Measurements from ENCODE around the gene SLC17A7.

The SLC17A7 gene

DNA sequence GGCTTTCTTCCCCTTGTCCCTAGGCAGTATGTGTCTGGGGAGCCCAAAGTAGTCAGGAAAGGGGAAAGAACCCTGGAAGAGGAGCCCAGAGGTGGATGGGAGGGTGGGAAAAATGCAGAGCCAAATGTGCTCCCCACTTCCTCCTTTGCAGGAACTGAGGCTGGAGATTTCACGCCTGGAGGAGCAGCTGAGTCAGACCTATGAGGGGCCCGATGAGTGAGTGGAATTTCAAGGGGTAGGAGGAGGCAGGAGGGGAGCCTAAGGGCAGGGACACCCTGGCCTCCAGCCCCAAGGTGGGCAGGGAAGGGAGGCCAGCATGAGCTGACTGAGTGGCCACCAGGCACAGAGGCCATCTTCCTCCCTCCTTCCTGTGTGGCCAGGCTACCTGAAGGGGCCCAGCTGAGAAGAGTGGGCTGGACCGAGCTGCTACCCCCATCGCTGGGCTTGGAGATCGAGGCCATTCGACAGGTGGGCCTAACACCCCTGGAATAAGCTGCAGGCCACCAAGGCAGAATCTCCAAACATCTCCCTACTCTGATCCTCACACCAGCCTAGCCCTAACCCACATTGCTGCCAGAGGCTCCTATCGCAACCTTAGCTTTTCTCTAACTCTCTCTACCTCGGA is 32.4 kb downstream of the SLC17A7 start:
- DNase-seq (ENCODE audit: low read depth, low spot score), result no peak

DNA sequence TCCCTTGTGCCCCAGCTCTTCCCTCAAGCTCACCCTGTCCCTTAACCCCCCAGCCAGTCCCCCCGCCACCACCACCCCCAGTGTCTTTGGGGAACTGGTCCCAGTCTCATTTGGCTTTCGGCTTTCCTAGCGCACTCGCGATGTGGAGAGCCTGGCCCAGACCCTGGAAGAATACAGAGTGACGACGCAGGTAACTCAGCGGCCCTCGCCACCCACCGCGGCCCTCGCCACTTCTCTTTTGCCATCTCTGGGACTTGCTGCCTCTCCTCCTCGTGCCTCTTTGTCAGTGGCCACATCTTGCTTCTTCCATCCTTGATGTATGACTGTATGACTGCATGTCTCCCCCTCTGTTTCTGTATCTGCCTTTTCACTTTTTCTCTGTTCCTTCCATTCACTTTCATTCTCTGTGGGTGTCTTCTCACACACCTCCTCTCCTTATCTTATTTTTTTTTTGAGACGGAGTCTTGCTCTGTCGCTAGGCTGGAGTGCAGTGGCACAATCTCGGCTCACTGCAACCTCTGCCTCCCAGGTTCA is 33.8 kb downstream of the SLC17A7 start:
- DNase-seq (ENCODE audit: low read depth, low spot score), result no peak

DNA sequence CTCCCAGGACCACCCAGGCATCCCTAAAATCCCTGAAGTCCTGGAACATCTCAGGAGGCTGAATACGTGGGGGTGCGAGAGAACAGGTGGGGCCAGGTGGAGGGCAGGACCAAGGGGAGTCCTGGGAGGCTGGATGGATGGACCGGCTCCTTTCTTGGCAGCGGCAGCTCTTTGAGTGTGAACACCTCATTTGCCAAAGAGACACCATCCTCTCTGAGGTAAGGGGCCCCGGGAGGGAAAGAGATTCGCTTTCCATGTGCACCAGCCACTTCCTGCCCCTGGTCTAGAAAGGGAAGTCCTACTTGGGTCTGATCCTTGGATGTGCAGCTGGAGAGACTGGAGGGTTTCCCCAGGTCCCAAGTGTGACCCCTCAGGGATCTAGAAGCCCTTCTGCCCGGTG is 34.2 kb downstream of the SLC17A7 start:
- DNase-seq (ENCODE audit: low read depth, low spot score), result no peak

DNA sequence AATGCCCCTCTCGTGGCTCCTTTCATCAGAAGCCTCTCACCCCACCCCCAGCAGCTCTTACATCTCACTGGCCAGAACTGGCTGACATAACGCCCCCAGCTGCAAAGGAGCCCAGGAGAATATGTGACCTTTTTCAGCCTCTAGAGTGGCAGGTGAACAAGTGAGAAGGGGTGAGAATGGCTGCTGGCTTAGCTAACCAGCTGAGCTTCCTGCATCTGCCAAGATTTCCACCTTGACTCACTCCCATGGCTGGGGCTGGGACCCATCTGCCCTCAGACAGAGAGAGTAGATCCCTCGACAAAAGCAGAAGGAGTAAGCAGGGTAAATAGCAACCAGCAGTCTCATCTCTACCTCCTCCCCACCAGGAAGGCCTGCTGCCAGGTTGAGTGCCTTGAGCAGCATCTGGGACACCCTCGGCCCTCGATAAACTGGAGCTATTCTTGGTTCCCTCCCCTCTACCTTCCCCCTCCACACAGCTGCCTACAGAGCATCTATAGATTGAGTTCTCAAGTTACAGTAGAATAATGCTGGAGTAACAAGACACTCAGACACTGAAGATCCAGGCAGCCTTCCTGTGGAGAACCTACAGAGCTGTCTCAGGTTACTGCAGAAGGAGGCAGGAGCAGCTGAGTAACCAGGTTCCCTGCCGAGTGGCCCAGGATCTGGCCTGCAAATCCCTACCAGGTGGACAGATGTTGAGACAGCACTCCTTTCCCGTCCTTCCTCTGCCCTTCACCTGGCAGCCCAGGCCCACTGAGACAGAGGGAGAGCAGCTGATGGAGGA is 37.7 kb downstream of the SLC17A7 start:
- DNase-seq (ENCODE audit: low read depth, low spot score), result peak; percentile 99

DNA sequence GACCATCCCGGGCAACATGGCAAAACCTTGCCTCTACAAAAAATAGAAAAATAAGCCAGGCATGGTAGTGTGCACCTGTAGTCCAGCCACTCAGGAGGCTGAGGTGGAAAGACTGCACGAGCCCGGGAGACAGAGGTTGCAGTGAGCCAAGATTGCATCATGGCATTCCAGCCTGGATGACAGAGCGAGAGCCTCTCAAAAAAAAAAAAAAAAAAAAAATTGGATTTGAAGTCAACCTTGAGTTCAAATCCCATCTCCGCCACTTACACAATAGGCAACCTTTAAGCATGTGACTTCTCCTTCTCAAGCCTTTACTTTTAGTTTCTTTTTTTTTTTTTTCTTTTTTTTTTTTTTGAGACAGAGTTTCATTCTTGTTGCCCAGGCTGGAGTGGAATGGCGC is 41.3 kb downstream of the SLC17A7 start:
- DNase-seq (ENCODE audit: low read depth, low spot score), result no peak

DNA sequence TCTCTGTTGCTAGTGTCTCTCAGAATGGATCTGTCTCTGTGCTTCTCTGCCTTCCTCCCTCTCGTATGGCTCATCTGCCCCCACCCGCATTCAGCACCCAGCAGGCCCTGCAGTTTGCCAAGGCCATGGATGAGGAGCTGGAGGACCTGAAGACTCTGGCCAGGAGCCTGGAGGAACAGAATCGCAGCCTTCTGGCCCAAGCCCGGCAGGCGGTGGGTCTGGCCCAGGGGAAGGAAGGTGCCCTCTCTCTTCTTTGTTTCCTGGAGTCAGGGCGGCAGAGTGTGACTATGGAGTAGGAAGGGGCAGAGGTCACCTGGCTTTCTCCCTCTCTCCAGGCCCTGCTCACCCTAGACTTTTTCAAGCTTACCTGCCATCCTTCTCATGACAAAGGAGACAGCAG is 42.4 kb downstream of the SLC17A7 start:
- no peak for DNase-seq (ENCODE audit: low read depth, low spot score)

DNA sequence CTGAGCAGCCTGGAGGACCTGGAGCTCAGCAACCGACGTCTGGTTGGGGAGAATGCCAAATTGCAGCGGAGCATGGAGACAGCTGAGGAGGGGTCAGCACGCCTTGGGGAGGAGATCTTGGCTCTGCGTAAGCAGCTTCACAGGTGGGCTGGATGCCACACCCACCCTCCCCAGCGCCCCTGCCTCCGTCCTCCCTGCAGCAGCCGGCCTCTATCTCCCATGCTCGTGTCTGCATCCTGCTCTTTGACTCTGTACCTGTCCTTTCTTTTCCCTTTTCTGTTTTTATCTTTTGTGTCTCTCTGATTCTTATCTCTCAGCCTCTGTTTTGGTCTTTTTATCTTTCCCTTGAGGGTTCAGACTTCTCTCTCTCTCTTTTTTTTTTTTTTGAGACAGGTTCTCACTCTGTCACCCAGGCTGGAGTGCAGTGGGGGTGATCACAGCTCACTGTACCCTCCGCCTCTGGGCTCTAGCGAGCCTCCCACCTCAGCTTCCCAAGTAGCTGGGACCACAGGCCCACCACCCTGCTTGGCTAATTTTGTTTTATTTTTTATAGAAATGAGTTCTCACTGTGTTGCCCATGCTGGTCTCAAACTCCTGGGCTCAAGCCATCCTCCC is 43.2 kb downstream of the SLC17A7 start:
- no peak for DNase-seq (ENCODE audit: low read depth, low spot score)

DNA sequence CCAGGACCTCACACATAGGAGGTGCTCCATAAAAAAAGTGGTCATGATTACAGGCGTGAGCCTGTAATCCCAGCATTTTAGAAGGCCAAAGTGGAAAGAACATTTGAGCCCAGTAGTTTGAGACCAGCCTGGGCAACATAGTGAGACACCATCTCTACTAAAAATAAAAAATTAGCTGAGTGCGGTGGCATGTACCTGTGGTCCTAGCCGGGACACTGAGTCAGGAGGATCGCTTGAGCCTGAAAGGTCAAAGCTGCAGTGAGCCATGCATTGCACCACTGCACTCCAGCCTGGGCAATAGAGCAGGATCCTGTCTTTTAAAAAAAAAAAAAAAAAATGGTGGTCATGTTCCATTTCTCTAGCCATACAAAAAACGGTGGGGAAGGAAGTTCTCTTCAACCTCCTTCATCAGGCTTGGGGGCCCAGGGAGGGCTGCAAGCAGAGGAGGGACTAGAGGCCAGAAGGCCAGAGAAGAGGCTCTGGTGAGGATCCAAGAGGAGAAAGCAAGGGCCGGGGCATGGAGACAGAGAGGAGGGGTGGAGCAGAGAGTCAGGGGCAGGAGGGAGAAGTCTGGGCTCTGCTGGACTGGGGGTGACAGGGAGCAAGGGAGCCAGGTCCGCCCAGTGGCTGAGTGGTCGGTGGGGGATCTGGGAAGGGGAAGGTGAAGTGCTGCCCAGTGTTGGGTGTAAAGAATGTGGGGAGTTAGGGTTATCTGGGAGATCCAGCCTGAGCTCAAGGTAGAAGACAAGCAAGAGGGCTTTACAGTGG is 44.4 kb downstream of the SLC17A7 start:
- DNase-seq (ENCODE audit: low read depth, low spot score), result no peak

DNA sequence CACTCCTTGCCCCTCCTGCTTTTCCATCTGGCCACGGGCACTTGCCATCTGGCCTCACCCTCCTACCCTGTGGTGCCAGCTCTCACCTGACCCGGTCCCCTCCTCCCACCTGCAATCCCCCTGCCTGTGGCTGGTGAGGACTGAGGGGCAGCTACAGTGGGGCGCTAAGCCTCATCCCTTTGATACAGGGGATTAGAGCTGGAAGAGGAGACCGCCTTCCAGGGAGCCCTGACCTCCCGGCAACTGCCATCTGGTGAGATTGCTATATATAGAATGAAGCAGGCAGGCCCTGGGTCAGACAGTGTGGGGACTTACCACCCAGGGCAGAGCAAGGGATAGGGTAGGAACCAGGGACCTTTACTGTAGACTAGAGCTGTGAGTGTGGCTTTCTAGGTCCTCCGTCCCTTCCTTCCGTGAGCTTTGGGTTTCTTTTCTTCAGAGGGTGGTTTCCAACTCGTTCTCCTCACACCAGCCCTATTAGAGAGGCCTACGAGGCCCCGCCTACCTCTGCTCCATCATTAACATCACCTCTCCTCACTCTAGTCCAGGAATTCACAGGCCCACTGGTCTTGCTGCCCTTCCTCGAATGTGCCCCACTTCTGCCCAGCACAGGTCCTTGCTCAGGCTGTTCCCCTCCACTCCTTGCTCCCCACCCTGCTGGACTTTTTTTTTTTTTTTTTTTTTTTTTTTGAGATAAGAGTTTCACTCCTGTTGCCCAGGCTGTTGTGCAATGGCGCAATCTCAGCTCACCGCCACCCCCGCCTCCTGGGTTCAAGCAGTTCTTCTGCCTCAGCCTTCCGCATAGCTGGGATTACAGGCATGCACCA is 45.5 kb downstream of the SLC17A7 start:
- no peak for DNase-seq (ENCODE audit: low read depth, low spot score)

DNA sequence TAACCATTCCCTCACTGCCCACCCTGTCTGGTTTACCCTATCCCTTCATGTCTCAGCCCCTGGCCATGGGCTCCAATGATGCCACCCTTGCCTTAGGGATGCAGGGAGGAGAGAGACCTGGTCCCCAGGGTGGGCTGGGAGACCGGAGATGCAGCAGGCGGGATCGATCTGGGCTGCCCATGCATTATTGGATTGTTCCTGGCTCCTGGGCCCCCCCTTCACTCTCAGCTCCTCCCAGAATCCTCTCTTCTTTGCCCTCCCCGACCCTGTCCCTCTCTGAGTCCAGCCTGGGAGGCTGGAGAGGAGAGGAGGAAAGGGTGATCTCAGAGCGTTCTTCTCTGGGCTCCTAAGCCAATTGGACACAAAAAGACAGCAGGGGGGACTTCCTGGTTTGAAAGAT is 47.4 kb downstream of the SLC17A7 start:
- no peak for DNase-seq (ENCODE audit: low read depth, low spot score)

DNA sequence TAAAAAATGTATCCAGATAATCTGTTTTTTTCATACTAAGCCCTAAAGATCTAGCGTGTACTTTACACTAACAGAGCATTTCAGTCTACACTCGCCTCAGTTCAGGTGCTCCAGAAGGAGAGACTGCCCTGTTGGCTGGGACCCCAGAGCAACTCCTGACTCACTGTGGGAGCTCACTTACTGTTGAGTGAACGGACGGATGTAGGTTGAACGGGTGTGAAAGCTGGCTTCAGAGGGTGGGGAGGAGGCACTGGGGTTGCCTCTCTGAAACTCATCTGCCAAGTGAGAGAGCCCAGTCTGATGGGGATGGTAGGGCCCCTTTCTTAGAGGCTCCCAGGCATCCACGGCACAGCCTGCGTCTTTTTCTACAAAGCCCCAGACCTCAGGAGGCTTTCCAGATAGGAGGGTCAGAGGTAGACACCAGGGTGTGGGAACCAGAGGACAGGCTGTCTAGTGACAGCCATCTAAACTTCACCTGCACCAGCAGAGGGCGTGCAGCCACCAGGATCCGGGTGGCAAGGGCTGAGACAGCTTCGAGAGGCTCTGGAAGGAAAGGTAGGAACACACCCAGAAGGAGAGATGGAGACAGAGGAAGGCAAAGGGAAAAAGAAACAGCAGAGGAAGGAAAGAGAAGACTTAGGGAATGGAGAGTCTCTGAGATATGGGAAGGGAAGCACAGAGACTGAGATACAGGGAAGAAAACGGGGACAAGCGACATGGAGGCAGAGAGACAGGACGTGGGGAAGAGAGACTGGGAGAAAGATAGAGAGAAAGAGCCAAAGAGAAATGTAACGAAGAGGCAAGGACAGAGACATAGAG is 49.5 kb downstream of the SLC17A7 start:
- DNase-seq (ENCODE audit: low read depth, low spot score), result no peak

DNA sequence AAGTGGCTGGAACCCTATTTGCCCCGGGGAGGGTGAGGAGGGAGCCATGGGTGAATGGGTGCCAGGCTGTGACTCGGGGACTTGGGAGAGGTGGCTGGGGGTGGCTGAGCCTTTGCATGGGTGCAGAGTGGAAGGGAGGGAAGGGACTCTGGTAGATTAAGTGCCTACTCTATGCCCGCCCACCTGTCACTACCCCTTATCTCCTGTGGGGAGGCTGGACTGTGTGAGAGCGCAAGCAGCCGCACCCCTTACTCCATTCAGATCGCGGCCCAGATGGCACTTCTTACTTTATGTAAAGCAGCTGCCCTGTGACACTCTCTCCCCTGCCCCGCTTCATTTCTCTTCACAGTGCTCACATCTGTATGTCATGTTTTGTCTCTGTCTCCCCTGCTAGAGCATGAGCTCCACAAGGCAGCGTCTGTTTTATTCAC is 50.4 kb downstream of the SLC17A7 start:
- no peak for DNase-seq (ENCODE audit: low read depth, low spot score)

DNA sequence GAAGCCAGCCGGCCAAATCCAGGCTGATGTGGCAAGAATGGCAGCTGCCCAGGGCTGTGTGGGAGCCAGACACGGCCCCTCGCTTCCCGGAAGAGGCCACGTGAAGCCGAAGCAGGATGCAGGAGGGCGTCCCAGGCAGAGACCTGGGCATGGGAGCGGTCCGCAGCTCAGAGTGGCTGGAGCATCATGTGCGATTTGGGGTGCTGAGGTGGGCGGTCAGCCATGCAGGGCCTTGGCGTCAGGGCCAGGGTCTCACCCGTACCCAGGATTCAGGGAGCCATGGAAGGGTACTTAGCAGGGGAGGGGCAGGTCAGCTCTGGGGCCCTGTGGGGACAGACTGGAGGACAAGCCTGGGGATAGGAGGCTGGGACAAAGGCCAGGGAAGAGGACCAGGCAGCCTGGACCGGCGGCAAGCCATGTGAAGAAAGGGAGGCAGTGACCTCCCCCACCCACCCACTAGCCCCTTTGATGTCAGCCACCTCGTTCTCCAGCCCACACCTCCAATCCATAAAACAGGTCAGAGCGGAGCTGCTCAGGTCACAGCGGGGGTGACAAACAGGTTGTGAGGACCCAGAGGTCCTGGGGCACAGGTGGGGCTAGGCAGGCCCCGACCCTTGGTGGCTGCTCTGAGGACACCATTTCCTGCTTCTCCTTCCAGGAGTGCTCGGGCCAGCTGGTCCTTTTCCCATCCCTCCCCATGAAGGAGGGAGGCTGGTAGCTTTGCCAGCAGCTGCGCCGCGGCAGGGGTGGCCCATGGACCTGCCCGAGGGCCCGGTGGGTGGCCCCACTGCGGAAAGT is 51.0 kb downstream of the SLC17A7 start:
- no peak for DNase-seq (ENCODE audit: low read depth, low spot score)

DNA sequence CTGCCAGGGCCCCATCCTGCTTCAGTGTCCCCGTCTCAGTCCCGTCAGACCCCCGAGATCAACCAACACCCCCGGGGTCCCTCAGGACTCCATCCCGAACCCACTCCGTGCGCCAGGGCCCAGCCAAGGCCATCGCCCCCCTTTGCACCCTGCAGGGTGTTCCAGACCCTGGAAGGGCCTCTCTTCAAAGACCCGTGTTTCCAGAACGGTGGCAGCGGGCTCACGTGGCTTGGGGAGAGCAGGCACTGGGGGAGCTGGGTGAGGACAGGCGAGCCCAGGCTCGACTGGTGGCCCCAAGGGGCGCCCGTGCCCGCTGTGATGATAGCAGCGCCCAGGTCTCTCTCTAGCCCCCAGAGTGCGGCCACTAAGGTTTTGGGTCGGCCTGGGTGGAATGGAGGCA is 51.9 kb downstream of the SLC17A7 start:
- no peak for DNase-seq (ENCODE audit: low read depth, low spot score)

DNA sequence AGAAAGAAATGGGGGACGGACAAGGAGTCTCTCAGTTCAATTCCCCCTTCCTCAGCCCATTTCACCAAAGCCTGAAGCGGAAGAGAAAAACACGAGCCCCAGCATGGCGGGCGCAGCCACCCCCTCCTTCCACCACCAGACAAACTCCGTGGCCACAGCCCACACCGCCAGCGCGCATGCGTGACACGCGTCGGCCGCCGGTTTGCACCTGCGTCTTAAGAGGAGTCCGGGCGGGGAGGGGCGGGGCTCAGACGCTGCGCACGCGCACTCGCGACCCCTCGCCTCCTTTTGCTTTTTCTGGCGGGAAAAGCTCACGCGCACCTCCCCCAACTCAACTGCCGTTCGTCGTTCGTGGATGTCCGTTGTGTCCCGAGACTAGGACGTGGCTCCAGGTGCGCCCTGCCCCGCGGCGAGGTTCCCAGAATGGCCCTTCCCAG is 53.4 kb downstream of the SLC17A7 start, which contains the start of gene KASH5:
Gene KASH5, plus strand, starts transcription at position 314 of the 437 bp plus-strand sequence. CDS start 2,635 bp downstream, outside the sequence.
- no peak for DNase-seq (ENCODE audit: low read depth, low spot score)

DNA sequence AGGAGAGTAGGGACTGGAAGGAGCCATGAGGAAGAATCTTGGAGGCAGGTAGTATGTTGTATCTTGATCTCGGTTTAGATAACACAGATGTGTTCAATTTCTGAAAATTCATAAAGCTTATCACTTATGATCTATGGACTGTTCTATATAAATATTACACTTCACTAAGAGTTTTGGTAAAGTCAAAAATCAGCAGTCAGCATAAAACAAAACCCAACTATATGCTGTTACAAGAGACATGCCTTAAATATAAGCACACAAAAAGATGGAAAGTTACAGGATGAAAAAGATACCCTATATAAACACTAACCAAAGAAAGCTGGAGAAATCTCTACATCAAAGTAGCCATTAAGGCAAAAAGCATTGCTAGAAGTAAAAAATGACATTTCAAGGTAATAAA is 57.7 kb downstream of the SLC17A7 start:
- no peak for DNase-seq (ENCODE audit: low read depth, low spot score)

DNA sequence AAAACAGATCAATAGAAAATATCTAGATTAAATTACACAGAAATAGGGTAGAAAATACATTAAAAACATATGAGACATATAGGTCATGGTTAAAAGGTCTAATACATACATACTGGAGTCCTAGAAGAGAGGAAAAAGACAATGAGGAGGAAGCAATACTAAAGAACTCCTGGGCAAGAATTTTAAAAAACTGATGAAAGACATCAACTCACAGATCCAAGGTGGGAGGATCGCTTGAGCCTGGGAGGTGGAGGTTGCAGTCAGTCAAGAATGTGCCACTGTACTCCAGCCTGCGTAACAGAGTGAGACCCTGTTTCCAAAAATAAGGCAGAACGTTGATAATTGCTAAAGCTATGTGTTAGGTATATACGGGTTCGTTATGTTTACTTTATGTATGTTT is 58.7 kb downstream of the SLC17A7 start:
- DNase-seq (ENCODE audit: low read depth, low spot score), result no peak

DNA sequence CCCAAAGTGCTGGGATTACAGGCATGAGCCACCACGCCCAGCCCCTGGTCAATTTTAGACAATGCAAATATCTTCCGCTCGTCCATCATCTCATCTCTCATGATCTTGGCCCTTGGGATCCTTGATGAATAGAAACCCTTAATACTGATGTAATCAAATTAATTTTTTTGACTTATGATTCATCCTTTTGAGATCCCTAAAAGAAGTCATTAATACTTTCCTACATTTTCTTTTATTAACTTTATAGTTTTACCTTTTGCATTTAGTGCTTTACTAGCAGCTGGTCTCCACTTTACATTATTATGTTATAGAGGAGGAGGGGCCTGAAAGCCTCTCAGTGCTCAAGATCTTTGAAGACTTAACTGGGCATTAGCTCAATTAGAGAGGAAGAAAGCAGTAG is 60.9 kb downstream of the SLC17A7 start:
- DNase-seq (ENCODE audit: low read depth, low spot score), result no peak

Measured in iPS DF 19.7 (cell line).